DOHH2 (cell line): ENCODE results near the gene TBCD.

Experiments used
- CTCF ChIP-seq: fragments of 200-600 bp; sonication (generic); IDR thresholded peaks from one replicate; pipeline ENCODE4 v1.5.1; 2014; ENCODE audit warnings: antibody characterized with exemption, mild to moderate bottlenecking, low read depth, low read length; ENCODE audit not compliant: poor library complexity, severe bottlenecking
- EZH2phosphoT487 ChIP-seq: fragments of 200-600 bp; sonication (generic); IDR thresholded peaks from 2 replicates; pipeline ENCODE4 v1.6.1; 2017; ENCODE audit warnings: borderline replicate concordance, mild to moderate bottlenecking, antibody characterized with exemption, low read length, moderate library complexity, mixed read lengths

DNA sequence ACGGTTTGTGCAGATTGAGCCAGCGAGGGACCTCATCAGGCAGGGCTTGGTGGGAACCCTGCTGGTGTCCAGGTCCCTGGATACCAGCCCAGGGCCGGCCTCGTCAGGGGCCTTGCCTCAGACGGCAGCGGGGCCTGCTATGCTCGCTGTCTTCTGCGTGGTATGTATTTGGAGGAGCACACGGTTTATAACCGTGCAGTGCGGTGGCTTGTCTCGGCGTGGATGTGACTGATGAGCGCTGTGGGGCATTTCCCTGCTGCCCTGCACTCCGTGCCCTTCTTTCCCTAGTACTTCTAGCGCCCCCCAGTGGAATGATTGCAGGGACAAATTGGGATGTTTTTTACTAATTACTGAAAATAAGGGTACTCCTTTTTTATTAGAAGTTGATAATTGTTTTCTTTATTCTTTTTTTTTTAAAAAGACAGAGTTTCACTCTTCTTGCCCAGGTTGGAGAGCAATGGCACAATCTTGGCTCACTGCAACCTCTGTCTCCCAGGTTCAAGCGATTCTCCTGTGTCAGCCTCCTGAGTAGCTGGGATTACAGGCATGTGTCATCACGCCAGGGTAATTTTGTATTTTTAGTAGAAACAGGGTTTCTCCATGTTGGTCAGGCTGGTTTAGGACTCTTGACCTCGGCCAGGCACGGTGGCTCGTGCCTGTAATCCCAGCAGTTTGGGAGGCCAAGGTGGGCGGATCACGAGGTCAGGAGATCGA is 15.3 kb downstream of the TBCD start:
- TF ChIP-seq CTCF (peak; percentile 65), EZH2phosphoT487 (no peak)
